ENCODE results near the gene ERF. TPM values are rescaled to one million over a fixed set of nuclear protein-coding genes. Genes with fewer than 3 reads are reported as not detected.

The ERF gene
- total and polyA plus RNA-seq, 2 of the 8 experiments (the other 6 are each of a cell fraction or from before 2014, with no cell fraction given), result 43.7 to 62.7 TPM

DNA sequence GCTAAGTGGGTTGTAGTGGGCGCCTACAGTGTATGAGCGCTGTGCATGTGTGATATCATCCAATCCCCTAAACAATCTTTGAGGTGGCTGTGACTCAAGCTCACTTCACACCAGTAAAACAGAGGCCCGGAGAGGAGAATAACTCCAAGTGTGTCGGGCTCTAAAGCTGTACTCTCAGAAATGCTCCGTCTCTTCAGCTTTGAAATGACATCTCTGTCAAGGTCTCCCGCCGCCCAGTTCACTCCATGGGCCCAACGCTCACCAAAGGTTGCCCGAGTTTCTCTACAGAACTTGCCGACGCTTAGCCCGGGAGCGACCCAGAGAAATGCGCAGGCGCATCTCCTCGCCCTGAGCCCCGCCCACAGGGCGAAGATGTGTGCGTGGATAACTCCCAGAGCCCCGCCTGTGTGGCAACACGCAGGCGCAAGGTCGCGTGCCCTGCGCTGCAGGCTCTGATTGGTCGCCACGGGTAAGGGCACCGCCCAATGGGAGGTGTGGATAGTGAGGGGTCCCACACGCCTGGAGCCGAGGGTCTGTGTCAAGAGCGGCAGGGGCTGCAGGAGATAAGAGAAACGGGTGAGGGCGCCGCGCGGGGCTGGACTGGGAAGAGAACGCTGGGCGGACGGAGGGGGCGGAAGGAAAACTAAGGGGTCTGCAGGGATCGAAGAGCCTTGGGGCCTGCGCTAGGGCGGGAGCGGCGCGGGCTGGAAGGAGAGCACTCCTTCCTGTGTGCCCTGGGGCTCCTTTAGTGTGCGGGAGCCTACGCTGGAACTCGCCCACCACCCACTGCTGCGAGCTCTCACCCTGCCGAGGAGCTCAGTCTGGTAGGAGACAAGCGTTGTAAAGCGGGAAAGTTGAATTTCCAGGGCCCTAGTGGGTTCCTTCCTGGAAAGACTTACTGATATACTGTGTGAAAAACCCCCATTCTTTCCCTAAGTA lies 34.8 kb downstream of the ERF start, which contains the start of gene ZNF526 (continued):
- TF ChIP-seq GABPA (IDR thresholded peaks at IDR 0.05; ENCODE audit: borderline replicate concordance, insufficient read depth, low read length), result no peak
- TF ChIP-seq KDM4A (IDR thresholded peaks at IDR 0.05; ENCODE audit: low read depth, low read length, severe bottlenecking), result no peak
- TF ChIP-seq CREB1 (IDR thresholded peaks at IDR 0.05), result peak; percentile 71; the same call in 1 of the 2 replicates
- peak; percentile 74; the same call in 1 of the 2 replicates for TF ChIP-seq SP4 (IDR thresholded peaks at IDR 0.05; ENCODE audit: low read length)
- peak; percentile 51 for TF ChIP-seq POLR2AphosphoS5 (IDR thresholded peaks at IDR 0.05; ENCODE audit: low read depth, low read length)
- TF ChIP-seq SIN3A (conservative IDR thresholded peaks at IDR 0.05 in 1 of 2, IDR thresholded peaks at IDR 0.05 in 1 of 2; ENCODE audit: low read depth in 1 of 2, low read length in 2 of 2), result peak; percentile 69 to 73; a peak in 1 of 4 replicates
- peak; percentile 76 for TF ChIP-seq TAF7 (optimal IDR thresholded peaks at IDR 0.05; ENCODE audit: borderline replicate concordance, low read depth, low read length)
- TF ChIP-seq CBX8 (IDR thresholded peaks at IDR 0.05; ENCODE audit: borderline replicate concordance, low read depth, low read length), result no peak
- TF ChIP-seq RBBP5 (IDR thresholded peaks at IDR 0.05; ENCODE audit: borderline replicate concordance, low read depth, low read length), result no peak
- no peak for TF ChIP-seq KDM1A (IDR thresholded peaks at IDR 0.05; ENCODE audit: borderline replicate concordance, low read length)
- TF ChIP-seq PHF8 (conservative IDR thresholded peaks at IDR 0.05; ENCODE audit: low read depth, low read length), result peak; percentile 66
- TF ChIP-seq SP2 (IDR thresholded peaks at IDR 0.05; ENCODE audit: low read length), result no peak
- TF ChIP-seq HDAC6 (IDR thresholded peaks at IDR 0.05; ENCODE audit: low read depth, low read length), result no peak
- peak; percentile 86 for TF ChIP-seq USF2 (IDR thresholded peaks at IDR 0.05; ENCODE audit: low read length)
